ENCODE results near the gene ZNF683.

- TF ChIP-seq CTCF (conservative IDR thresholded peaks at IDR 0.05; ENCODE audit: low read depth, low read length) (no peak), EZH2phosphoT487 (IDR thresholded peaks at IDR 0.05; ENCODE audit: borderline replicate concordance, low read length) (no peak), EZH2 (IDR thresholded peaks at IDR 0.05; ENCODE audit: low read length, unreplicated experiment) (no peak)
Measured at GRCh38 chr1:26337206-26337535, 35.4 kb downstream of the ZNF683 start.

All from PC-3 (cell line).